Left lobe of liver (tissue), 2 donors: ENCODE data around the gene RARB. TPM values are rescaled to one million over a fixed set of nuclear protein-coding genes. Genes with fewer than 3 reads are reported as not detected.
A peak's percentile ranks its signal among the peaks of the same experiment; 100 is the strongest.

Experiments
- ATAC-seq: fragments of 200-7000 bp; cut with Tn5 transposase; one replicate; pipeline ENCODE4 v1.9.1; 2020; ENCODE audit warnings: mild to moderate bottlenecking, moderate library complexity
- DNase-seq: peaks from one replicate; pipeline ENCODE4 v3.0.0-alpha.2; 2020; ENCODE audit warnings: low spot score
- total RNA-seq: library from RNA; stranded (reverse); gene quantifications from one replicate; pipeline ENCODE4 v1.2.1, GENCODE V29; 2021
- donor health status: DM: no; HTN: no; CAD: no; lungs with moderate emphysema.
- donor health status: DM: no; HTN: yes; CAD: no.

The RARB gene
- total RNA-seq, 1 donor from 2014 or later = 2.2 TPM

GRCh38 chr3:25589104-25589782 is 161.2 kb downstream of the RARB start:
- DNase-seq (no peak), ATAC-seq (no peak)

- no peak for ATAC-seq
- no peak for DNase-seq
Observed at GRCh38 chr3:25589783-25590258, 161.8 kb downstream of the RARB start.

DNA sequence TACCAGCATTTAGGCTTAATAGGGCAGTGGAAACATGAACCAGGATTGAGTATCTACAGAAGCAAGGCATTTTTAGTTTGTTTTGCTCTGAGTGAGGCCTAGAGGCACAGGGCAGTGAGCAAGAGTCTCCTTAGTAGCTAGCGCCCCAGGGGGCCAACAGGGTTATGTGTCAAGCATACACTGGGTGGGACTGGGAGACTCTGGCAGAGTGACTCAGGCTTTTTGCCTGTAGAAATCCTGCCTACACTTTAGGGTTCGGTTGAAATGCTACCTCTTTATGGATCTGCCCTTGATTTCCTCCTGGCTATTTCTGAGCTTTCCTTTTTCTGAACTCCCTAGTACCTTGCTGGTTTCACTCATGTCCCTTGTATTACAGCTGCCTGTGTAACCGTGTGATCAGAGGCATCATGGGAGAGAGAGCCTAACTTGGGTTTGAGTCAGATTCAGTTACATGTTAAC is 164.5 kb downstream of the RARB start:
- peak; percentile 76 for ATAC-seq
- DNase-seq = no peak

DNA sequence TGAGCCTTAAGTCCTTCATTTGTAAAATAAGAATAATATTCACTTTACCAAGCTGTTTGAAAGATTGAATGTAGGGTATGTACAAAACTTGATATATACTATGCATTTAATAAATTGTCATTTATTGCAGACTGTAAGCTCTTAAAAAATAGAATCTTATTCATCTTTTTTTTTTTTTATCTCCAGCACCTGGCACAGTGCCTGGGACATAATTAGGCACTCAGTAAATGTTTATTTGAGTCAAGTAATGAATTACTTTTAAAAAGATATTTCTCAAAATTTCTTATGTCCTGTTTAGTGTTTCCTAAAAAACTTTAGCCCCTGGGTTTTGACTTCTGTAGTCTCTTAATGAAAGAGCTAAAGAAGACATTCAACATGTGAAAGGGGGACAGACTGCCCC is 164.9 kb downstream of the RARB start:
- DNase-seq (no peak), ATAC-seq (no peak)

DNA sequence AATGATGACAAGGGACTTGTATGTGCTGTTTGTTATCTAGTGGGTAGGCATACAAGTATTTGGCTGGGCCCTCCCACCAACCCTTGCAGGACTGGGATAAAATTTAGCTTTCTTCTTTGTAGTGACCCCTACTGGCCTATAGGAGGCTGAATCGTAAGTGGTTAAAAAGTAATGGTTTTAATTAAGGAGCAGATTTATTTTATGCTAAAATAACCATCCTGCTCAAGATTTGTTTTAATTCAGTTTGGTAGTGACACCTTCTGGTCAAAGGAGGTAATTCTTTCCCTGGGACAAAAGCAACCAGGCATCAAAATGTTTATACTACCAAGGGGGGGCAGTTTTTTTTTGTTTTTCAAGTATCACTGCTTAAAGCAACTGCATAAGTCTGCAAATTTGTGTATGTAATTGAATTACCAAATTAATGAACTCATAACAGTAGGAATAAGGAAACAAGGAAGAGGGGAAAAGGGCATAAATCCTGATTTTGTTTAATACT is 166.0 kb downstream of the RARB start:
- peak; percentile 72 for ATAC-seq
- no peak for DNase-seq

DNA sequence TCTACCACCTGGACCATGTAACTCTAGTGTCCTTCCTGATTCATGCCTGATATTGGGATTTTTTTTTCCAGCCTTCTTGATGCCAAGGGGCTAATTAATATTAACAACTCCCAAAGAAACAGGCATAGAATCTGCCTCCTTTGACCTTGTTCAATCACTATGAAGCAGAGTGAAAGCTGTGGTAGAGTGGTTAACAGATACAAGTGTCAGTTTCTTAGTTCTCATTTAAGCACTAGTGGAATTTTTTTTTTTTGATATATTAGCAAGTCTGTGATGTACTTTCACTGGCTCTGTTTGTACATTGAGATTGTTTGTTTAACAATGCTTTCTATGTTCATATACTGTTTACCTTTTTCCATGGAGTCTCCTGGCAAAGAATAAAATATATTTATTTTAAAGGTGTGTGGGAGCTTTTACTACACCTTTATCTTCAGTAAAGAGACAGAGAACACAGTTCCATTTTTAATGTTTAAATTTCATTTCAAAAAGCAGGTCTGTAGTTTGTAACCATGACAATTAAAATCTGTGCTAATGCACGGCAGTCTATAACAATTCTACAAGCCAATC is 169.6 kb downstream of the RARB start:
- no peak for ATAC-seq

DNA sequence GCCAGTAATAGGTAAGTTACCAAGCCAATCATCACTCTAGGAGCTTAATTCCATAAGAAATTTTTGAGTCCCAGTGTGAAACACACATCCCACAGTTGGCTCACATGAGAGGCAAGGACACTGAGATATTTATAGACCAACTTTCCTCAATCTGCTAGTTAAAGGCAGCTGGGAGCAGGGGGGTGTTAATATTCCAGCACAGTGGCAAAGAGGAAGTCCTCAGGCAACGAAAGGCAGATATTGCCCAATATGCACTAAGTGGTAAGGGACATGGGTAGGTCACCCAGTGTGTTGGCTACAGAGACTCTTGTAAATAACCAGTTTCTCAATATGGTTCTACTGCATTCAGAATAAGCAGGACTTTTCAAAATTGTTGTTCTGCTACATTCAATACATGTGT is 175.6 kb downstream of the RARB start:
- peak; percentile 98 for ATAC-seq
- DNase-seq = peak; percentile 54

More for the DNA sequence above, 169.6 kb downstream of the RARB start:
- DNase-seq = no peak

DNA sequence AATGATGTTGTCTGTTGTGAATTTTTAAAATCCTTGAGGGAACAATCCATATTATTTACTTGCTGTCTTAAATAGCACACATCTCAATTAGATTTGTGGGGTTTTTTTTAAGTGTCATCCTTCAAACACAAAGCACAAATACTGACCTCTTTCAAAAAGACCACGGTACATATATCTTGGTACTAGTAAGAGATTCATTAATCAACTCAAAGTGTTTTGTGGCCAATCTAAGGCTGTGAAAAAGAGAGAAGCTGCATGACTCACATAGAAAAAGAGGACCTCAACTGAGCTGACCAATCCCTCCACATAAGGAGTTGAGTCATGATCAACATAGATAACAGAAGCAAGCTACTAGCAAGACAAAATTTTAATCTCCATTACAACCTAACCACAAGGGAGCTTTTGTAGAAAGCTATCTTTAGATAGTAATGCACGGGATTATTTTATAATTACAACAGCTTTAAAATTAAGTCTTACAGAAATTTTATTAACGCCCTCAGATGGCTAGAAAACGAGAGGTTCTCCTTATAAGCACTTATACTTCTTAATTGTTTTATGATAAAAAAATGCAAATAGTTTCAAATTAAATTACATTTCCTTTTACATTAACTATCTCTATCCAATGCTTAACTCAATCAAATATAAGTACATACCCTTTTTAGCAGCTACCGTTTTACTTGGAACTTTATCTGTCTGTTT is 176.2 kb downstream of the RARB start:
- DNase-seq (no peak), ATAC-seq (peak; percentile 45)

- ATAC-seq = no peak
- DNase-seq = no peak
Observed at GRCh38 chr3:25610167-25610566, 182.1 kb downstream of the RARB start.

DNA sequence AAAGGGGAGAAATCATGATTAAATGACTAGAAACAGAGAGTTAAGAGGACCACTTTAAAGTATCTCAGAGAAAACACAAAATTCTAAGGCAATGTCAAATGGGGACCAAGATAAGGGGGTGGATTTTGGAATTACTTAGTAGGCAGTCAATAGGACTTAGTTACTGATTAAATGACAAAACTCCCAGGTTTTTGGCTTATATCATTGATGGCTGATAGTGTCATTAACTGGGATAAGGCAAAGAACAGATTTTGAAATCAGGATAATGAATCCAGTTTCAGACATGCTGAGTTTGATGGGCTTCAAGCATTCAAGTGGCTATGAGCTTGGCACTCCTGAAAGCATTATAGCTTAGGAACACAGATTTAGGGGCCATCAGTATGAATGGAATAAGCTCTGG is 182.7 kb downstream of the RARB start:
- no peak for DNase-seq
- peak; percentile 94 for ATAC-seq

GRCh38 chr3:25611193-25611592 is 183.1 kb downstream of the RARB start:
- ATAC-seq = peak; percentile 71
- DNase-seq = no peak

DNA sequence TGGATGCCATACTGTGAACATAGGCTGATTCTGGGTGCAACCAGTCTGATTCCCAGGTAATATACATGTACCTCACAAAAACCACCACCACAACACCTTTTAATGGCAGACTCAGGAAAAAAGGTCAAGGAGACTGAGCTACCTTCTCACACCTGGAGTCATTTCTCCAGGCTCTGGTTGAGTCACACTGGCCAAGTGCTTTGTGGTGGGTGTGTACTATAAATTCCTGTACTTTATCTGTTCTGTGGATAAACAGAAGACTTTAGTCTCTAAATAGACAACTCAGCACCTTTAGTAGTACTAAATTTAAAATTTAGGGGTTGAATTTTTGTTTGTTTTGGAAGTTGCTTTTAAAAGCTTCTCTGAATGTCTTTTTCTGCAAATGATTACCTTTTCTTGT is 190.0 kb downstream of the RARB start:
- ATAC-seq = peak; percentile 69
- DNase-seq = no peak

- ATAC-seq = no peak
- no peak for DNase-seq
Observed at GRCh38 chr3:25619382-25619781, 191.3 kb downstream of the RARB start.

DNA sequence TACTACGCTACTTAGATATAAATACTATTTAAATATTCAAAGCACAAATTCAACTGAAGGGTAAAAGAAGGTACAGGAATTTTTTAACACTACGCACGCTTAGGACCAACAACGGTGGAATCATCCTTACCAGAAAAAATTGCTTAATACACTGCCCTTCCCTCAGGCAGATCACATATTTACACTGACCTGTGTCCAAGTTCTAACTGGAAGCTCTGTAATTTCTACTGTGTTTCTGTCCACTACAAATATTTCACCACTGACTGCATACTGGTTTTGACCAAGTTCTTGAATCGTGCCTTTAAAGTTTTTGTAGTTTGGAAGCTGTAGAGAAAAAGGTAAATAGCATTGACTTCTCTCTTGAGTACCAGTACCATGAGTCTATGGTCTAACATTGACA is 192.4 kb downstream of the RARB start:
- DNase-seq = no peak
- ATAC-seq = peak; percentile 89

DNA sequence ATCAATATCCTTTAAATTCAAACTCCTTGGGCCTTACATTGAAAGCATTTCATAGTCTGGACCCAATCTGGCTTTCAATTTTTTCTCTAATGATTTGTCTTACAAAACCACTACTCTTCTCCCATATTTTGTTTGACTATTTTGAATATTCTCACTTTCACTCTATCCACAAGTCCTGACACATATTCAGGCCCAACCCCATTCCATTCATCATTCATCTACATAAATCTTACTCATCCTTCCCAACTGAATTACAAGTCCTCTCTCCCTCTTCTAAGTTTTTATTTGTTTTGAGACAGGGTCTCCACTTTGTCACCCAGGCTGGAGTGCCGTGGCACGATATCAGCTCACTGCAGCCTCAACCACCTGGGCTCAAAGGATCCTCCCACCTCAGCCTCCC is 193.0 kb downstream of the RARB start:
- ATAC-seq = no peak
- no peak for DNase-seq

- DNase-seq (no peak), ATAC-seq (peak; percentile 44)
Observed at GRCh38 chr3:25631989-25632388, 203.9 kb downstream of the RARB start.

DNA sequence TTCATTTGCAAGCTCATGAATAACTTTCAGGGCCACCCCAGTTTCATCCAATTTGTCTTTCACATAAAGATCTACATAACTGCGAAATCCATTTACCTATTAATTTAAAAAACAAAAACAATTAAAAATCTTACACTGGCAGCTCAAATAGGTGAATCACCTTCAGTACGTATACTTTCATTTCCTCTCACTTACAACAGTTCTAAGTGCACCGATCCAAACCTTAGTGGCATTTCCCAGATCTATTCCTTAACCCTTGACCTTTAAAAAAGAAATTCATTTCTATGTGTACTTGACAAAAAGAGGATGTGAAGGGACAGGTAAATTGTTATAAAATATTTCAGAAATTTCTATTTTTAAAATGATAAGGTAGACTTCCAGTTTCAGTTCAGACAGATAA is 205.9 kb downstream of the RARB start:
- ATAC-seq = no peak
- no peak for DNase-seq

DNA sequence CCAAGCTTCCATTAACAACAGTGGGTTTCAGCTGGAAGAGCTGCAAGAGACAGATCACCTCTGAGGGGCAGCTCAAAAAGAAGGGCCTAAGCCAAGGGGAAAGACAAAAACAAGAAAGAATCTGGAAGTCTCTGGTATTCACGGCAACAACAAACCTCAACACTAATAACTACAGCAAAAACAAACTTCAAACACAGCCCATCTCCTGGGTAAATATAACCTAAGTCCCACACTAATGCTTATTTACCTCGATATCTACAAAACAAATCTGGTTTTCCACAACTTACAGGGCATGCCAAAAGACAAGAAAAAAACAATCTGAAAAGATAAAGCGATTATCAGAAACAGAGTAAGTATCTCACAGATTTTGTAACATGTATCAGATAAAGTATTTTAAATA is 207.0 kb downstream of the RARB start:
- DNase-seq (no peak), ATAC-seq (peak; percentile 43)
